Ovary (tissue), 9 donors: Measurements from ENCODE around the gene ANKRD2. TPM values are rescaled to one million over a fixed set of nuclear protein-coding genes. Genes with fewer than 3 reads are reported as not detected.
A peak's percentile ranks its signal among the peaks of the same experiment; 100 is the strongest.
"Not testable (repeated sequence)": the region's sequence is repeated elsewhere in the genome, so short reads cannot be mapped to it uniquely, and the experiment has no call there.

Experiments used
- DNase-seq, 5 donors: peaks; one replicate each; pipeline ENCODE4 v3.0.0-alpha.2; 2019 to 2020
- H3K27ac ChIP-seq, 2 donors: fragments of 200-600 bp; one replicate each; pipeline versions ENCODE4 v1.5.1 to v1.8.0; 2019 to 2022
- H3K27me3 ChIP-seq: fragments of 200-600 bp; one replicate; pipeline ENCODE4 v1.8.0; 2022
- H3K36me3 ChIP-seq: fragments of 200-600 bp; sonication (generic); one replicate; pipeline ENCODE4 v1.5.1; 2019
- H3K4me1 ChIP-seq: one replicate; pipeline ENCODE4 v1.8.1; 2013; ENCODE audit warnings: mild to moderate bottlenecking, moderate library complexity; ENCODE audit not compliant: insufficient read depth
- H3K4me3 ChIP-seq: fragments of 200-600 bp; sonication (generic); one replicate; pipeline ENCODE4 v1.5.1; 2017
- H3K9me3 ChIP-seq, 2 donors: fragments of 200-600 bp in 1 of 2; sonication (generic) in 1 of 2; one replicate each; pipeline versions ENCODE4 v1.5.1 to v1.8.1; 2013 to 2019; ENCODE audit warnings: mild to moderate bottlenecking in 1 of 2, moderate library complexity in 1 of 2
- CTCF ChIP-seq, 3 donors: fragments of 450-650 bp in 2 of 3; fragments of 200-600 bp in 1 of 3; IDR thresholded peaks; one replicate each; pipeline versions ENCODE4 v1.5.1 to v1.8.0; 2016 to 2022; ENCODE audit warnings: antibody characterized with exemption in 3 of 3, mild to moderate bottlenecking in 1 of 3
- EP300 ChIP-seq: sonication (generic); formaldehyde crosslinking; IDR thresholded peaks from one replicate; pipeline ENCODE4 v1.6.1; 2017; ENCODE audit warnings: antibody characterized with exemption
- POLR2A ChIP-seq: fragments of 450-650 bp; IDR thresholded peaks from one replicate; pipeline ENCODE4 v1.6.1; 2017; ENCODE audit warnings: antibody characterized with exemption, mild to moderate bottlenecking, moderate library complexity
- WGBS, 3 donors: extraction: QIAGEN DNeasy Blood & Tissue Kit in 1 of 3; methylation state at CpG; one replicate each; pipeline versions ENCODE4 v1.1.5 to v1.1.7; 2013 to 2017; 5-methylcytosine and 5-hydroxymethylcytosine counted together
- intact Hi-C, 4 donors: fragments of 100-400 bp; cut with DNase I; formaldehyde crosslinking; loops; one replicate each; pipeline versions ENCODE4 v1.11.0 to v1.15.1; 2022 to 2023
- polyA plus RNA-seq, 2 donors: library from polyadenylated mRNA; stranded (reverse); fragments of 200-250 nt in 1 of 2; fragments of 350-450 nt in 1 of 2; fragmentation: Illumina TruSeq in 1 of 2; extraction: RNeasy Lipid Tissue Mini Kit (QIAGEN cat#74804) in 1 of 2; gene quantifications; one replicate each; pipeline ENCODE4 v1.2.3, GENCODE V29; 2013 to 2014
- total RNA-seq, 7 donors: library from RNA; depleted of rRNA in 2 of 7; stranded (reverse); fragments of >200 nt in 2 of 7; fragmentation: NEBNext Ultra II Directional in 3 of 7; extraction: Animal tissue kit (Norgen Biotek cat#: 25700) in 3 of 7; gene quantifications; one replicate each; pipeline versions ENCODE4 v1.1.0 to v1.2.4, GENCODE V29; 2016 to 2023
- donor health status: DM: no; HTN: no; CAD: no; lungs with moderate emphysema.
- donor health status: DM: no; HTN: no; CAD: no.
- donor health status: Bipolar disorder and iron deficiency.
- donor health status: DM: yes; HTN: yes; CAD: no.
- donor health status: DM: no; HTN: no; CAD: no.
- donor health status: DM: yes; HTN: yes; CAD: no.

Gene ANKRD2
- total and polyA plus RNA-seq, 9 donors, result 0.11 to 0.46 (median 0.37) TPM; not detected in 4

- intact Hi-C loops, result loop anchor here in 2 of 4 donors (5.0 kb wide), 1 partner anchor 89 kb away; no protein-coding TSS in a partner anchor
- no peaks in the 10 kb centered on the region for H3K9me3 ChIP-seq
- TF ChIP-seq POLR2A (no peak), EP300 (no peak), CTCF (IDR thresholded peaks at IDR 0.05) (no peak)
- H3K36me3 ChIP-seq, result no peaks in the 10 kb centered on the region
- no peaks in the 10 kb centered on the region for H3K4me1 ChIP-seq
- no peaks in the 10 kb centered on the region for H3K27me3 ChIP-seq
- no peak for DNase-seq
- no peak overlapping the region for H3K4me3 ChIP-seq
- 79 to 87% (median 86%) methylated on average over 6 of the region's 6 CpGs for WGBS, 3 donors
- no peak overlapping the region for H3K27ac ChIP-seq
Measured at GRCh38 chr10:97551271-97551670, 21.3 kb upstream of the ANKRD2 start.

- TF ChIP-seq POLR2A (no peak), CTCF (IDR thresholded peaks at IDR 0.05) (peak; percentile 54 to 71 (median 71))
- Histone ChIP-seq H3K4me3 (no peak overlapping the region), H3K27ac (no peak overlapping the region), H3K27me3 (no peaks in the 10 kb centered on the region), H3K4me1 (no peaks in the 10 kb centered on the region), H3K9me3 (no peaks in the 10 kb centered on the region), H3K36me3 (no peaks in the 10 kb centered on the region)
- 23% methylated on average over 6 of the region's 6 CpGs for WGBS, 3 donors
- peak; percentile 60 to 82 (median 72) for DNase-seq
- intact Hi-C loops, result loop anchor here in 2 of 4 donors (5.0 kb wide), 1 partner anchor 91 kb away; no protein-coding TSS in a partner anchor
Measured at GRCh38 chr10:97553575-97554031, 19.0 kb upstream of the ANKRD2 start.

- not testable (repeated sequence) for H3K27ac ChIP-seq, H3K4me1 ChIP-seq, H3K27me3 ChIP-seq, H3K4me3 ChIP-seq, H3K36me3 ChIP-seq, H3K9me3 ChIP-seq
- DNase-seq, result peak in 1 of 5 donors; percentile 16
- 88 to 95% (median 90%) methylated on average over 5 of the region's 5 CpGs for WGBS, 3 donors
- intact Hi-C loops, result loop anchor here in 2 of 4 donors (5.0 kb wide), 1 partner anchor 92 kb away; no protein-coding TSS in a partner anchor
Measured at GRCh38 chr10:97554336-97554735, 18.2 kb upstream of the ANKRD2 start.

GRCh38 chr10:97555541-97555940, 17.0 kb upstream of the ANKRD2 start:
- H3K4me3 ChIP-seq, intact Hi-C loops, H3K27me3 ChIP-seq, H3K4me1 ChIP-seq, H3K27ac ChIP-seq, H3K9me3 ChIP-seq, H3K36me3 ChIP-seq, DNase-seq: not testable (repeated sequence)
- 93 to 97% (median 97%) methylated on average over 8 to 9 of the region's 10 CpGs for WGBS, 3 donors

- H3K4me3 ChIP-seq, H3K4me1 ChIP-seq, H3K27me3 ChIP-seq, H3K27ac ChIP-seq, intact Hi-C loops, H3K9me3 ChIP-seq, H3K36me3 ChIP-seq: not testable (repeated sequence)
- WGBS, 3 donors, result 89 to 90% (median 90%) methylated on average over 17 of the region's 17 CpGs
- DNase-seq, result peak in 1 of 5 donors; percentile 30
Measured at GRCh38 chr10:97560731-97561381, 11.7 kb upstream of the ANKRD2 start.

- H3K27me3 ChIP-seq, H3K4me1 ChIP-seq, H3K9me3 ChIP-seq, intact Hi-C loops, H3K36me3 ChIP-seq, DNase-seq, H3K27ac ChIP-seq, H3K4me3 ChIP-seq: not testable (repeated sequence)
- 88 to 93% (median 89%) methylated on average over 12 of the region's 12 CpGs for WGBS, 3 donors
Measured at GRCh38 chr10:97561386-97562077, 11.0 kb upstream of the ANKRD2 start.

GRCh38 chr10:97562329-97562728, 10.2 kb upstream of the ANKRD2 start:
- H3K27me3 ChIP-seq, H3K36me3 ChIP-seq, DNase-seq, H3K4me1 ChIP-seq, H3K27ac ChIP-seq, H3K4me3 ChIP-seq, intact Hi-C loops, H3K9me3 ChIP-seq: not testable (repeated sequence)
- 91 to 95% (median 95%) methylated on average over 5 of the region's 5 CpGs for WGBS, 3 donors
